HEK293 (cell line): ENCODE data around the gene ADRM1.

ENCODE experiments used
- CTCF ChIA-PET: fragments of 350-600 bp; formaldehyde crosslinking; extraction: SDS; loops from one replicate; lab custom pipeline; 2021; ENCODE audit warnings: antibody characterized with exemption; lab: Yijun Ruan, JAX
- POLR2A ChIA-PET: fragments of 300-600 bp; formaldehyde crosslinking; extraction: SDS; loops from one replicate; lab custom pipeline; 2020; ENCODE audit warnings: antibody characterized with exemption, inconsistent platforms; lab: Yijun Ruan, JAX
- H3K27ac ChIP-seq: fragments of 200-500 bp; sonication (Bioruptor generic); 2 replicates; pipeline ENCODE4 v1.5.1; 2014; ENCODE audit warnings: low read depth, low read length, control low read depth, inconsistent platforms; ENCODE audit errors: extremely low read depth
- H3K36me3 ChIP-seq, 2 experiments: fragments of 200-500 bp in 1 of 2; sonication (Bioruptor generic) in 1 of 2; 1 replicate in 1 of 2; 2 replicates in 1 of 2; pipeline ENCODE4 v1.5.1; 2014 to 2017; ENCODE audit warnings: inconsistent platforms in 2 of 2, low read length in 2 of 2; ENCODE audit not compliant: control insufficient read depth in 2 of 2, insufficient read depth in 1 of 2
- H3K4me1 ChIP-seq: fragments of 200-500 bp; sonication (Bioruptor generic); 2 replicates; pipeline ENCODE4 v1.5.1; 2014; ENCODE audit warnings: mild to moderate bottlenecking, low read length, inconsistent platforms; ENCODE audit not compliant: control insufficient read depth, insufficient read depth
- H3K4me3 ChIP-seq: 2 replicates; pipeline ENCODE4 v1.5.1; 2011; ENCODE audit warnings: low read depth, mild to moderate bottlenecking, control low read depth, low read length, moderate library complexity
- H3K9me3 ChIP-seq: fragments of 200-500 bp; sonication (Bioruptor generic); 2 replicates; pipeline ENCODE4 v1.5.1; 2014; ENCODE audit warnings: low read depth, low read length, inconsistent platforms; ENCODE audit not compliant: control insufficient read depth, insufficient read depth
- EGR2 ChIP-seq: fragments of 450-650 bp; formaldehyde crosslinking; IDR thresholded peaks from 2 replicates; pipeline ENCODE4 v1.5.1; 2016; ENCODE audit warnings: low read depth, missing biosample characterization, missing genetic modification characterization
- FEZF1 ChIP-seq: fragments of 450-650 bp; formaldehyde crosslinking; IDR thresholded peaks from 2 replicates; pipeline ENCODE4 v1.5.1; 2016; ENCODE audit warnings: missing biosample characterization, missing genetic modification characterization
- GLI4 ChIP-seq: fragments of 450-650 bp; formaldehyde crosslinking; IDR thresholded peaks from 2 replicates; pipeline ENCODE4 v1.5.1; 2016; ENCODE audit warnings: missing biosample characterization, missing genetic modification characterization
- GLIS1 ChIP-seq: fragments of 450-650 bp; formaldehyde crosslinking; IDR thresholded peaks from 2 replicates; pipeline ENCODE4 v1.5.1; 2016; ENCODE audit warnings: missing biosample characterization, missing genetic modification characterization
- REPIN1 ChIP-seq: fragments of 450-650 bp; formaldehyde crosslinking; IDR thresholded peaks from 2 replicates; pipeline ENCODE4 v1.5.1; 2017; ENCODE audit warnings: missing biosample characterization, missing genetic modification characterization, low read depth
- SP2 ChIP-seq: fragments of 450-650 bp; formaldehyde crosslinking; IDR thresholded peaks from 2 replicates; pipeline ENCODE4 v1.5.1; 2016; ENCODE audit warnings: missing biosample characterization, missing genetic modification characterization
- TCF7L2 ChIP-seq: IDR thresholded peaks from 2 replicates; pipeline ENCODE4 v1.6.1; 2011; ENCODE audit warnings: low read depth, mild to moderate bottlenecking, inconsistent platforms, low read length, moderate library complexity, borderline replicate concordance
- ZBTB21 ChIP-seq: fragments of 450-650 bp; formaldehyde crosslinking; IDR thresholded peaks from 2 replicates; pipeline ENCODE4 v1.5.1; 2017; ENCODE audit warnings: missing biosample characterization, missing genetic modification characterization
- ZFHX2 ChIP-seq: fragments of 450-650 bp; formaldehyde crosslinking; conservative IDR thresholded peaks from 2 replicates; pipeline ENCODE4 v1.5.1; 2016; ENCODE audit warnings: missing biosample characterization, missing genetic modification characterization
- ZNF112 ChIP-seq: fragments of 450-650 bp; formaldehyde crosslinking; IDR thresholded peaks from 2 replicates; pipeline ENCODE4 v1.5.0; 2017; ENCODE audit warnings: missing biosample characterization, missing genetic modification characterization
- ZNF169 ChIP-seq: fragments of 450-650 bp; formaldehyde crosslinking; IDR thresholded peaks from 2 replicates; pipeline ENCODE4 v1.5.1; 2016; ENCODE audit warnings: missing biosample characterization, missing genetic modification characterization
- ZNF214 ChIP-seq: fragments of 450-650 bp; formaldehyde crosslinking; IDR thresholded peaks from 2 replicates; pipeline ENCODE4 v1.5.1; 2017; ENCODE audit warnings: missing biosample characterization, mild to moderate bottlenecking, missing genetic modification characterization, borderline replicate concordance
- ZNF248 ChIP-seq: fragments of 450-650 bp; formaldehyde crosslinking; IDR thresholded peaks from 2 replicates; pipeline ENCODE4 v1.5.1; 2017; ENCODE audit warnings: missing biosample characterization, missing genetic modification characterization
- ZNF529 ChIP-seq: fragments of 450-650 bp; formaldehyde crosslinking; IDR thresholded peaks from 2 replicates; pipeline ENCODE4 v1.5.1; 2017; ENCODE audit warnings: missing genetic modification characterization, missing biosample characterization; ENCODE audit not compliant: insufficient replicate concordance
- ZNF701 ChIP-seq: fragments of 450-650 bp; formaldehyde crosslinking; IDR thresholded peaks from 2 replicates; pipeline ENCODE4 v1.5.1; 2016; ENCODE audit warnings: missing biosample characterization, missing genetic modification characterization
- ZNF830 ChIP-seq: fragments of 450-650 bp; IDR thresholded peaks from 2 replicates; pipeline ENCODE4 v1.5.0; 2018; ENCODE audit warnings: missing biosample characterization, missing genetic modification characterization, low read depth, mild to moderate bottlenecking, moderate library complexity
- TF ChIP-seq, protein P1 (sequence below): fragments of 450-650 bp; formaldehyde crosslinking; conservative IDR thresholded peaks from 2 replicates; pipeline ENCODE4 v1.5.1; 2016; ENCODE audit warnings: low read depth, missing biosample characterization, missing genetic modification characterization
- TF ChIP-seq, protein P2 (sequence below): fragments of 450-650 bp; formaldehyde crosslinking; conservative IDR thresholded peaks from 2 replicates; pipeline ENCODE4 v1.5.1; 2016; ENCODE audit warnings: low read depth, missing biosample characterization, missing genetic modification characterization
- TF ChIP-seq, protein P3 (sequence below): fragments of 450-650 bp; formaldehyde crosslinking; IDR thresholded peaks from 2 replicates; pipeline ENCODE4 v1.5.1; 2016; ENCODE audit warnings: missing biosample characterization, missing genetic modification characterization

ADRM1 gene

DNA sequence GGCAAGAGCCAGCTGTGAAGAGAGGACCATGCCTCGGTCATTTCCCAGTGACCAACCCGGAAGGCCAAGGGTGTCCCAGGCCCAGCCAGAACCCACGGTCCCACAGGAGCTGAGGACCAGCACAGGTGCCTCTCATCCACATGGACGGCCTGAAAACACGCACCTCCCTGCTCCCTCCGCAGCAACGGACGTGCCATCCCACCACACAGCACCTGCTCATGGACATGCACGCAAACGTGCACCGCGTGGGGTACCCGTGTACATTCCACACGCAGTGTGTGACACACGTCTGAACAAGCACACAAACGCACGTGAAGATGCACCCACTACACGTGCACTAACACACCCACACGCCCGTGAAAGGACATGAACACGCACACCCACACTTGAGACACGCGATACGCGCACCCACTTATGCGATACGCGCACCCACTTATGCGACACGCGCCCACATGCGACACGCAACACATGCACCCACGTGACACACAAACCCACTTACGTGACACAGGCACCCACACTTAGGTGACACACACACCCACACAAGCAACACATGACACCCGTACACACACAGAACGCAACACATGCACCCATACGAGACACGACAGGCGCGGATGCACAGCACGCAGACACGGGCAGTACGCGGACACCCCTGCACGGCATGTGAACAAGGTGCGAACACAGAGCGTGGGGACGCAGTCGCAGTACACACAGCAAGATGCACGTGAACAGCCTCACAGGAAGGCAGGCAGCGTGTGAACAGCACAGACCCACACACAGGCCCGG lies 34.2 kb downstream of the ADRM1 start (continued):
- TF ChIP-seq, protein P1, sequence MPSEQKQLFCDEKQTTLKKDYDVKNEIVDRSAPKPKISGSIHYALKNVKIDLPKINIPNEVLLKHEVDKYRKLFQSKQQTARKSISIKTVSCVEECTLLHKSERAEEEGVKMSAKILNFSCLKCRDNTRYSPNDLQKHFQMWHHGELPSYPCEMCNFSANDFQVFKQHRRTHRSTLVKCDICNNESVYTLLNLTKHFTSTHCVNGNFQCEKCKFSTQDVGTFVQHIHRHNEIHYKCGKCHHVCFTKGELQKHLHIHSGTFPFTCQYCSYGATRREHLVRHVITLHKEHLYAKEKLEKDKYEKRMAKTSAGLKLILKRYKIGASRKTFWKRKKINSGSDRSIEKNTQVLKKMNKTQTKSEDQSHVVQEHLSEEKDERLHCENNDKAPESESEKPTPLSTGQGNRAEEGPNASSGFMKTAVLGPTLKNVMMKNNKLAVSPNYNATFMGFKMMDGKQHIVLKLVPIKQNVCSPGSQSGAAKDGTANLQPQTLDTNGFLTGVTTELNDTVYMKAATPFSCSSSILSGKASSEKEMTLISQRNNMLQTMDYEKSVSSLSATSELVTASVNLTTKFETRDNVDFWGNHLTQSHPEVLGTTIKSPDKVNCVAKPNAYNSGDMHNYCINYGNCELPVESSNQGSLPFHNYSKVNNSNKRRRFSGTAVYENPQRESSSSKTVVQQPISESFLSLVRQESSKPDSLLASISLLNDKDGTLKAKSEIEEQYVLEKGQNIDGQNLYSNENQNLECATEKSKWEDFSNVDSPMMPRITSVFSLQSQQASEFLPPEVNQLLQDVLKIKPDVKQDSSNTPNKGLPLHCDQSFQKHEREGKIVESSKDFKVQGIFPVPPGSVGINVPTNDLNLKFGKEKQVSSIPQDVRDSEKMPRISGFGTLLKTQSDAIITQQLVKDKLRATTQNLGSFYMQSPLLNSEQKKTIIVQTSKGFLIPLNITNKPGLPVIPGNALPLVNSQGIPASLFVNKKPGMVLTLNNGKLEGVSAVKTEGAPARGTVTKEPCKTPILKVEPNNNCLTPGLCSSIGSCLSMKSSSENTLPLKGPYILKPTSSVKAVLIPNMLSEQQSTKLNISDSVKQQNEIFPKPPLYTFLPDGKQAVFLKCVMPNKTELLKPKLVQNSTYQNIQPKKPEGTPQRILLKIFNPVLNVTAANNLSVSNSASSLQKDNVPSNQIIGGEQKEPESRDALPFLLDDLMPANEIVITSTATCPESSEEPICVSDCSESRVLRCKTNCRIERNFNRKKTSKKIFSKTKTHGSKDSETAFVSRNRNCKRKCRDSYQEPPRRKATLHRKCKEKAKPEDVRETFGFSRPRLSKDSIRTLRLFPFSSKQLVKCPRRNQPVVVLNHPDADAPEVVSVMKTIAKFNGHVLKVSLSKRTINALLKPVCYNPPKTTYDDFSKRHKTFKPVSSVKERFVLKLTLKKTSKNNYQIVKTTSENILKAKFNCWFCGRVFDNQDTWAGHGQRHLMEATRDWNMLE (tag by site-specific recombination): no peak
- TF ChIP-seq ZNF830 (no peak), ZNF214 (no peak), ZFHX2 (tag by site-specific recombination) (peak; percentile 87), GLI4 (tag by site-specific recombination) (no peak)

DNA sequence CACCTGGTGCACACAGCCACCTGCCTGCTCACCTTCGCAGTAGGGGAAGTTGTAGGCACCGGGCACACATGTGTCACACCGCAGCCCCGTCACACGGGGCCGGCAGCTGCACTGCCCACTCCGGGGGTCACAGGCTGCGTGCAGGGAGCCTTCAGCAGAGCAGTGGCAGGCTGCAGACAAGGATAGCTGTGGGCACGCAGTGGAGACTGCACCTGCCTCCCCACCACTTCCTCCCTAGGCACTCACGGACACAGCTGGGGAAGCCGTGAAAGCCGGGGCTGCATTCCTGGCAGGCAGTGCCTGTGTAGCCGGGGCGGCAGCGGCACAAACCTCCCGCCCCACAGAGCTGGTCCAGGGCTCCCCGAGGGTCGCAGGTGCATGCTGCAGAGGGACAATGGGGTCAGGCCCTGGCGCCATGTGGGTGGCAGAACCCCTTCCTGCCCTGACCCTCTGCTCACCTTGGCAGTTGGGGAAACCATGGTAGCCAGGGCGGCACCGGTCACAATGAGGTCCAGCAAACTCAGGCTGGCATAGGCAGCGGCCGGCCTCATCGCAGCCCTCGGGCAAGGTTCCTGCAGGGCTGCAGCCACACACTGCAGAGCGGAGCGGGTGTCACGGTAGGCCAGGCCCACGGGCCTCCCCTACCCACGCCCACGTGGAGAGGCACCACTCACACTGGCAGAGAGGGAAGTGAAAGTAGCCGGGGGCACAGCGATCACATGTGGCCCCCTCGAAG lies 34.9 kb downstream of the ADRM1 start:
- TF ChIP-seq ZNF112 (no peak), ZNF529 (tag by site-specific recombination) (no peak), ZFHX2 (tag by site-specific recombination) (peak; percentile 25), EGR2 (tag by site-specific recombination) (peak; percentile 18; the same call in 1 of the 2 replicates), ZBTB21 (no peak)
- TF ChIP-seq, all 188 proteins: peak for 2
- no peaks in the 10 kb centered on the region for H3K9me3 ChIP-seq
- no peaks in the 10 kb centered on the region for H3K4me1 ChIP-seq
- ChIA-PET POLR2A (no interaction called here), CTCF (no interaction called here)
- H3K27ac ChIP-seq: no peak overlapping the region
- no peak overlapping the region for H3K4me3 ChIP-seq
- peaks cover 0 to 63% of the 10 kb centered on the region in 2 experiments; a peak in 2 of 3 replicates for H3K36me3 ChIP-seq

DNA sequence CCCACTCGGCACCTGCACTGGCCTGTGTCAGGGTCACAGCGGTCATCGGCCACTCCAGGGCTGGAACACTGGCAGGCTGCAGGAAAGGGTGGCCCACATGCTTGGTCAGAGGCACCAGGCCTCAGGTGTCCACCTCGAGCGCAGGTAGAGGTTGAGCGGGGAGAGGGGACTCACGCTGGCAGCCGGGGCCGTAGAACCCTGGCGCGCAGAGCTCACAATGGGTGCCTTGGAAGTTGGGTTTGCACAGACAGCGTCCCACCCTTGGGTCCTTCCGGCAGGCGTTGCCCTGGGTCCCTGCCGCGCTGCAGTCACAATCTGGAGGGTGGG lies 35.5 kb downstream of the ADRM1 start:
- peaks cover 0 to 63% of the 10 kb centered on the region in 2 experiments; a peak in 2 of 3 replicates for H3K36me3 ChIP-seq
- CTCF ChIA-PET: interaction anchor here (1.0 kb wide), 1 partner anchor 12 kb away, joined by 4 read pairs; no protein-coding TSS in a partner anchor
- H3K4me3 ChIP-seq: no peak overlapping the region
- POLR2A ChIA-PET: no interaction called here
- H3K9me3 ChIP-seq: no peaks in the 10 kb centered on the region
- H3K4me1 ChIP-seq: no peaks in the 10 kb centered on the region
- no peak overlapping the region for H3K27ac ChIP-seq
- TF ChIP-seq ZNF248 (tag by site-specific recombination): no peak
- TF ChIP-seq FEZF1 (tag by site-specific recombination): no peak
- no peak for TF ChIP-seq ZNF169 (tag by site-specific recombination)
- TF ChIP-seq ZNF701 (tag by site-specific recombination): no peak
- TF ChIP-seq, protein P2, sequence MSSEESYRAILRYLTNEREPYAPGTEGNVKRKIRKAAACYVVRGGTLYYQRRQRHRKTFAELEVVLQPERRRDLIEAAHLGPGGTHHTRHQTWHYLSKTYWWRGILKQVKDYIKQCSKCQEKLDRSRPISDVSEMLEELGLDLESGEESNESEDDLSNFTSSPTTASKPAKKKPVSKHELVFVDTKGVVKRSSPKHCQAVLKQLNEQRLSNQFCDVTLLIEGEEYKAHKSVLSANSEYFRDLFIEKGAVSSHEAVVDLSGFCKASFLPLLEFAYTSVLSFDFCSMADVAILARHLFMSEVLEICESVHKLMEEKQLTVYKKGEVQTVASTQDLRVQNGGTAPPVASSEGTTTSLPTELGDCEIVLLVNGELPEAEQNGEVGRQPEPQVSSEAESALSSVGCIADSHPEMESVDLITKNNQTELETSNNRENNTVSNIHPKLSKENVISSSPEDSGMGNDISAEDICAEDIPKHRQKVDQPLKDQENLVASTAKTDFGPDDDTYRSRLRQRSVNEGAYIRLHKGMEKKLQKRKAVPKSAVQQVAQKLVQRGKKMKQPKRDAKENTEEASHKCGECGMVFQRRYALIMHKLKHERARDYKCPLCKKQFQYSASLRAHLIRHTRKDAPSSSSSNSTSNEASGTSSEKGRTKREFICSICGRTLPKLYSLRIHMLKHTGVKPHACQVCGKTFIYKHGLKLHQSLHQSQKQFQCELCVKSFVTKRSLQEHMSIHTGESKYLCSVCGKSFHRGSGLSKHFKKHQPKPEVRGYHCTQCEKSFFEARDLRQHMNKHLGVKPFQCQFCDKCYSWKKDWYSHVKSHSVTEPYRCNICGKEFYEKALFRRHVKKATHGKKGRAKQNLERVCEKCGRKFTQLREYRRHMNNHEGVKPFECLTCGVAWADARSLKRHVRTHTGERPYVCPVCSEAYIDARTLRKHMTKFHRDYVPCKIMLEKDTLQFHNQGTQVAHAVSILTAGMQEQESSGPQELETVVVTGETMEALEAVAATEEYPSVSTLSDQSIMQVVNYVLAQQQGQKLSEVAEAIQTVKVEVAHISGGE (tag by site-specific recombination): no peak
- no peak for TF ChIP-seq TCF7L2
- no peak for TF ChIP-seq SP2 (tag by site-specific recombination)
- TF ChIP-seq, protein P3, sequence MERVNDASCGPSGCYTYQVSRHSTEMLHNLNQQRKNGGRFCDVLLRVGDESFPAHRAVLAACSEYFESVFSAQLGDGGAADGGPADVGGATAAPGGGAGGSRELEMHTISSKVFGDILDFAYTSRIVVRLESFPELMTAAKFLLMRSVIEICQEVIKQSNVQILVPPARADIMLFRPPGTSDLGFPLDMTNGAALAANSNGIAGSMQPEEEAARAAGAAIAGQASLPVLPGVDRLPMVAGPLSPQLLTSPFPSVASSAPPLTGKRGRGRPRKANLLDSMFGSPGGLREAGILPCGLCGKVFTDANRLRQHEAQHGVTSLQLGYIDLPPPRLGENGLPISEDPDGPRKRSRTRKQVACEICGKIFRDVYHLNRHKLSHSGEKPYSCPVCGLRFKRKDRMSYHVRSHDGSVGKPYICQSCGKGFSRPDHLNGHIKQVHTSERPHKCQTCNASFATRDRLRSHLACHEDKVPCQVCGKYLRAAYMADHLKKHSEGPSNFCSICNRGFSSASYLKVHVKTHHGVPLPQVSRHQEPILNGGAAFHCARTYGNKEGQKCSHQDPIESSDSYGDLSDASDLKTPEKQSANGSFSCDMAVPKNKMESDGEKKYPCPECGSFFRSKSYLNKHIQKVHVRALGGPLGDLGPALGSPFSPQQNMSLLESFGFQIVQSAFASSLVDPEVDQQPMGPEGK (tag by site-specific recombination): no peak
- TF ChIP-seq GLIS1 (tag by site-specific recombination): no peak
- TF ChIP-seq REPIN1 (tag by site-specific recombination): no peak
- no peak for TF ChIP-seq ZFHX2 (tag by site-specific recombination)
- TF ChIP-seq, all 188 proteins: peak for 0
